CD14-positive monocyte (primary cell): Measurements from ENCODE around the gene SCAPER. TPM values are rescaled to one million over a fixed set of nuclear protein-coding genes. Genes with fewer than 3 reads are reported as not detected.

Experiments
- DNase-seq, 3 donors: peaks; one replicate each; pipeline ENCODE4 v3.0.0-alpha.2; 2011 to 2022
- H2AFZ ChIP-seq: 2 replicates; pipeline ENCODE4 v1.6.0; 2012; ENCODE audit warnings: mild to moderate bottlenecking, low read depth, low read length, inconsistent platforms; ENCODE audit not compliant: insufficient read depth, poor library complexity, severe bottlenecking
- H3K27ac ChIP-seq, 2 donors: 1 replicate in 1 of 2; 2 replicates in 1 of 2; pipeline ENCODE4 v1.5.1; 2012 to 2013; ENCODE audit warnings: low read length in 2 of 2, control low read depth in 1 of 2, inconsistent platforms in 1 of 2, low read depth in 1 of 2, mild to moderate bottlenecking in 1 of 2
- H3K27me3 ChIP-seq, 2 donors: one replicate each; pipeline versions ENCODE4 v1.6.0 to v1.6.1; 2011 to 2013; ENCODE audit warnings: low read length in 2 of 2; ENCODE audit not compliant: control insufficient read depth in 2 of 2, insufficient read depth in 2 of 2
- H3K36me3 ChIP-seq, 2 donors: replicated peaks in 1 of 2; 1 replicate in 1 of 2; 2 replicates in 1 of 2; pipeline versions ENCODE4 v1.5.1 to v1.6.1; 2012 to 2013; ENCODE audit warnings: low read length in 2 of 2, control low read depth in 1 of 2, inconsistent platforms in 1 of 2, mild to moderate bottlenecking in 1 of 2; ENCODE audit not compliant: insufficient read depth in 2 of 2, control insufficient read depth in 1 of 2
- H3K4me1 ChIP-seq, 2 donors: 1 replicate in 1 of 2; 2 replicates in 1 of 2; pipeline versions ENCODE4 v1.5.1 to v1.6.1; 2012 to 2013; ENCODE audit warnings: low read length in 2 of 2, control low read depth in 1 of 2, inconsistent platforms in 1 of 2, mild to moderate bottlenecking in 1 of 2, moderate library complexity in 1 of 2; ENCODE audit not compliant: insufficient read depth in 2 of 2, control insufficient read depth in 1 of 2
- H3K4me2 ChIP-seq: replicated peaks from 2 replicates; pipeline ENCODE3; 2012; ENCODE audit warnings: low read length, moderate library complexity, mild to moderate bottlenecking; ENCODE audit not compliant: poor library complexity, severe bottlenecking; ENCODE audit errors: extremely low read depth
- H3K4me3 ChIP-seq, 3 experiments: fragments of 200-600 bp in 1 of 3; sonication (generic) in 1 of 3; replicated peaks in 1 of 3; 1 replicate in 2 of 3; 2 replicates in 1 of 3; pipeline ENCODE4 v1.5.1; 2011 to 2013; ENCODE audit warnings: low read length in 3 of 3, mild to moderate bottlenecking in 3 of 3, control low read depth in 2 of 3, low read depth in 2 of 3, inconsistent platforms in 1 of 3, moderate library complexity in 1 of 3
- H3K79me2 ChIP-seq: 2 replicates; pipeline ENCODE4 v1.6.0; 2012; ENCODE audit warnings: mild to moderate bottlenecking, control low read depth, inconsistent platforms, low read length, moderate library complexity; ENCODE audit not compliant: insufficient read depth
- H3K9ac ChIP-seq: 2 replicates; pipeline ENCODE4 v1.6.0; 2017; ENCODE audit warnings: low read length, mild to moderate bottlenecking; ENCODE audit not compliant: insufficient read depth, poor library complexity, severe bottlenecking
- H3K9me3 ChIP-seq, 2 donors: replicated peaks in 1 of 2; 1 replicate in 1 of 2; 2 replicates in 1 of 2; pipeline versions ENCODE4 v1.5.1 to v1.6.1; 2012 to 2013; ENCODE audit warnings: low read length in 2 of 2, control low read depth in 1 of 2; ENCODE audit not compliant: control insufficient read depth in 1 of 2, insufficient read depth in 1 of 2
- H4K20me1 ChIP-seq: 2 replicates; pipeline ENCODE4 v1.6.0; 2012; ENCODE audit warnings: mild to moderate bottlenecking, low read length, control low read depth, moderate library complexity; ENCODE audit not compliant: insufficient read depth
- H3K27ac Mint-ChIP-seq, 7 donors: one replicate each; pipeline ENCODE4 v1.8.0; 2020; ENCODE audit warnings: mild to moderate bottlenecking in 7 of 7, mixed read lengths in 7 of 7, moderate library complexity in 6 of 7, inconsistent platforms in 2 of 7
- H3K27me3 Mint-ChIP-seq, 3 donors: one replicate each; pipeline ENCODE4 v1.8.0; 2021 to 2022; ENCODE audit warnings: low read depth in 3 of 3, mild to moderate bottlenecking in 3 of 3, mixed read lengths in 3 of 3, moderate library complexity in 3 of 3, inconsistent platforms in 1 of 3
- H3K36me3 Mint-ChIP-seq, 2 donors: one replicate each; pipeline ENCODE4 v1.8.0; 2020; ENCODE audit warnings: mixed read lengths in 2 of 2, inconsistent platforms in 1 of 2, mild to moderate bottlenecking in 1 of 2
- H3K4me1 Mint-ChIP-seq: one replicate; pipeline ENCODE4 v1.8.0; 2020; ENCODE audit warnings: mild to moderate bottlenecking, mixed read lengths
- H3K4me3 Mint-ChIP-seq, 2 donors: one replicate each; pipeline ENCODE4 v1.8.0; 2020; ENCODE audit warnings: mild to moderate bottlenecking in 2 of 2, mixed read lengths in 2 of 2, moderate library complexity in 1 of 2
- H3K9me3 Mint-ChIP-seq, 7 donors: one replicate each; pipeline ENCODE4 v1.8.0; 2020 to 2022; ENCODE audit warnings: mixed read lengths in 7 of 7, mild to moderate bottlenecking in 6 of 7, moderate library complexity in 6 of 7, inconsistent platforms in 2 of 7
- WGBS: methylation state at CpG from one replicate; pipeline ENCODE4 v1.1.5; 2013; ENCODE audit warnings: missing lambda C conversion rate; ENCODE audit not compliant: insufficient coverage; 5-methylcytosine and 5-hydroxymethylcytosine counted together
- intact Hi-C, 2 donors: fragments of 100-400 bp; cut with micrococcal nuclease; formaldehyde crosslinking; loops; one replicate each; pipeline versions ENCODE4 v1.15.0 to v1.15.1; 2023
- polyA plus RNA-seq, 3 donors: library from polyadenylated mRNA; depleted of rRNA in 1 of 3; unstranded in 2 of 3; stranded (reverse) in 1 of 3; fragments of 300-500 nt in 2 of 3; fragments of >200 nt in 1 of 3; fragmentation: Illumina TruSeq in 2 of 3; gene quantifications; 1 replicate in 2 of 3; 2 replicates in 1 of 3; pipeline ENCODE4 v1.2.3, GENCODE V29; 2012 to 2021
- TF ChIP-seq, protein P1 (sequence below): fragments of 200-600 bp; IDR thresholded peaks from one replicate; pipeline ENCODE4 v1.8.0; 2022; ENCODE audit warnings: antibody characterized with exemption, mild to moderate bottlenecking

SCAPER gene
- polyA plus RNA-seq, 3 donors = 2.5 to 5.4 (median 4.2) TPM

DNA sequence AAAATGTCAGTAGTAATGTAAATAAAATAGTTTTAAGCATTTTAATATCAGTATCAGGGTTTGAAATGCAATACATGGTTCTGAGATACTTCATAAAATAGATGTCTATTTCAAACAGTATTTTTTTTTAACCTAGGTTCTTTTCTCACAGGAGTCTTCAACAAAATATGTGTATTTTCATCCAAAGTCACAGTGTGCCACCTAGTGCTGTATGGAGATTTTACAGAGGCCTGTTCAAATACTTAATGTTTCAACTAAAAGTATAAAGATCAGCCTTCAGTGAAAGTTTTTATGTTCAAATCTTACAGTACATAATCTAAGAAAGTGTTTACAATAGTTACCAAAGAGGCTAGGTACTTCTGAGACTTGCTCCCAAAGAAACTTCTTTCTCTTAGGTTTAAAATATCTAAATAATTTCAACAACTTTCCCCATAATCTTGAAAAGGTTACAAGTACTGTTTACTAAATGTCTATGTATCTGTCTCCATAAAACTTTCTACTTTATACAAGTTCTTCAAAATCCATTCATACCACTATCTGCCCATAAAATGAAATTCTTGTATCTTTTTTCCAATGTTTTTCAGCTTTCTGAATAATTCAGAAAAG is 38.3 kb downstream of the SCAPER start:
- TF ChIP-seq, protein P1, sequence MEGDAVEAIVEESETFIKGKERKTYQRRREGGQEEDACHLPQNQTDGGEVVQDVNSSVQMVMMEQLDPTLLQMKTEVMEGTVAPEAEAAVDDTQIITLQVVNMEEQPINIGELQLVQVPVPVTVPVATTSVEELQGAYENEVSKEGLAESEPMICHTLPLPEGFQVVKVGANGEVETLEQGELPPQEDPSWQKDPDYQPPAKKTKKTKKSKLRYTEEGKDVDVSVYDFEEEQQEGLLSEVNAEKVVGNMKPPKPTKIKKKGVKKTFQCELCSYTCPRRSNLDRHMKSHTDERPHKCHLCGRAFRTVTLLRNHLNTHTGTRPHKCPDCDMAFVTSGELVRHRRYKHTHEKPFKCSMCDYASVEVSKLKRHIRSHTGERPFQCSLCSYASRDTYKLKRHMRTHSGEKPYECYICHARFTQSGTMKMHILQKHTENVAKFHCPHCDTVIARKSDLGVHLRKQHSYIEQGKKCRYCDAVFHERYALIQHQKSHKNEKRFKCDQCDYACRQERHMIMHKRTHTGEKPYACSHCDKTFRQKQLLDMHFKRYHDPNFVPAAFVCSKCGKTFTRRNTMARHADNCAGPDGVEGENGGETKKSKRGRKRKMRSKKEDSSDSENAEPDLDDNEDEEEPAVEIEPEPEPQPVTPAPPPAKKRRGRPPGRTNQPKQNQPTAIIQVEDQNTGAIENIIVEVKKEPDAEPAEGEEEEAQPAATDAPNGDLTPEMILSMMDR = peak; percentile 12
- no peak overlapping the region for H3K27ac Mint-ChIP-seq
- no peaks in the 10 kb centered on the region for H4K20me1 ChIP-seq
- H3K27me3 Mint-ChIP-seq = no peaks in the 10 kb centered on the region
- H3K27me3 ChIP-seq = no peaks in the 10 kb centered on the region
- no peak overlapping the region for H2AFZ ChIP-seq
- no peak overlapping the region for H3K27ac ChIP-seq
- H3K9ac ChIP-seq = no peak overlapping the region
- H3K36me3 ChIP-seq = no peaks in the 10 kb centered on the region
- H3K4me2 ChIP-seq = no peak overlapping the region
- no peak overlapping the region for H3K4me3 ChIP-seq
- no peaks in the 10 kb centered on the region for H3K4me1 ChIP-seq
- no peaks in the 10 kb centered on the region for H3K79me2 ChIP-seq
- intact Hi-C loops = no loop called here
- DNase-seq = no peak
- peaks cover 3% of the 10 kb centered on the region in 2 donors for H3K36me3 Mint-ChIP-seq
- H3K4me3 Mint-ChIP-seq = no peak overlapping the region
- no peaks in the 10 kb centered on the region for H3K9me3 ChIP-seq
- H3K4me1 Mint-ChIP-seq = no peaks in the 10 kb centered on the region
- H3K9me3 Mint-ChIP-seq = no peaks in the 10 kb centered on the region

DNA sequence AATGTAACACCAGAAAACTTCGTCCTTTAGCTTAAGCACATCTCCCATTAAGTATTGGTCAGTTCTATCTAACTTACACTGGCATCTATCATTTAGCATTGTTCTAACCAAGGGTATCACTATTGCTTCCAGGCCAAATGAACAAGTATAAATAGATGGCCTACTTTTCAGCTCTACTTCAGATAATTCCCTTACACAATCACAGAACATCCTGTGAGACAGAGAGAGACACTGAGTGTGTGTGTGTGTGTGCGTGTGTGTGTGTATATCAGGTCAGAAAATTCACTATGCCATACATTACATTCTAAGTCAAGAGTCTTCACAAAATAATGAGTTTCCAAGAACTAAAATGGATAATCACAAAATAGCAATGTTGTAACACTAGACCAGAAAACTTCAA is 39.1 kb downstream of the SCAPER start:
- Mint-ChIP-seq H3K4me3 (no peak overlapping the region), H3K27me3 (no peaks in the 10 kb centered on the region), H3K36me3 (peaks cover 5 to 7% of the 10 kb centered on the region in 2 donors), H3K9me3 (no peaks in the 10 kb centered on the region), H3K4me1 (no peaks in the 10 kb centered on the region), H3K27ac (no peak overlapping the region)
- TF ChIP-seq, protein P1 = no peak
- H3K27ac ChIP-seq = no peak overlapping the region
- no peak overlapping the region for H3K9ac ChIP-seq
- no peak for DNase-seq
- intact Hi-C loops = no loop called here
- no peaks in the 10 kb centered on the region for H3K79me2 ChIP-seq
- no peaks in the 10 kb centered on the region for H3K36me3 ChIP-seq
- no peaks in the 10 kb centered on the region for H3K9me3 ChIP-seq
- no peak overlapping the region for H3K4me2 ChIP-seq
- H3K4me3 ChIP-seq = no peak overlapping the region
- no peaks in the 10 kb centered on the region for H4K20me1 ChIP-seq
- 83% methylated on average over 1 of the region's 2 CpGs for WGBS
- no peak overlapping the region for H2AFZ ChIP-seq
- H3K4me1 ChIP-seq = no peaks in the 10 kb centered on the region
- H3K27me3 ChIP-seq = no peaks in the 10 kb centered on the region
